Daoy (cell line): ENCODE measurements around the gene HBB. TPM values are rescaled to one million over a fixed set of nuclear protein-coding genes. Genes with fewer than 3 reads are reported as not detected.
"Not testable (repeated sequence)": the region's sequence is repeated elsewhere in the genome, so short reads cannot be mapped to it uniquely, and the experiment has no call there.

Experiments used
- DNase-seq: peaks from one replicate; pipeline ENCODE4 v3.0.0-alpha.2; 2015; ENCODE audit warnings: low read depth
- total RNA-seq: library from RNA; depleted of rRNA; stranded (reverse); fragments of >200 nt; shearing (Covaris generic); gene quantifications from 2 replicates; pipeline ENCODE4 v1.2.3, GENCODE V29; 2014; rRNA removed

Gene HBB
- not detected in 2 replicates for total RNA-seq

- no peak for DNase-seq
These were observed at the start of gene HBB for GRCh38 chr11:5226732-5227310. HBB (minus strand) TSS chr11:5227071; CDS start chr11:5227021, 50 bp downstream.

DNA sequence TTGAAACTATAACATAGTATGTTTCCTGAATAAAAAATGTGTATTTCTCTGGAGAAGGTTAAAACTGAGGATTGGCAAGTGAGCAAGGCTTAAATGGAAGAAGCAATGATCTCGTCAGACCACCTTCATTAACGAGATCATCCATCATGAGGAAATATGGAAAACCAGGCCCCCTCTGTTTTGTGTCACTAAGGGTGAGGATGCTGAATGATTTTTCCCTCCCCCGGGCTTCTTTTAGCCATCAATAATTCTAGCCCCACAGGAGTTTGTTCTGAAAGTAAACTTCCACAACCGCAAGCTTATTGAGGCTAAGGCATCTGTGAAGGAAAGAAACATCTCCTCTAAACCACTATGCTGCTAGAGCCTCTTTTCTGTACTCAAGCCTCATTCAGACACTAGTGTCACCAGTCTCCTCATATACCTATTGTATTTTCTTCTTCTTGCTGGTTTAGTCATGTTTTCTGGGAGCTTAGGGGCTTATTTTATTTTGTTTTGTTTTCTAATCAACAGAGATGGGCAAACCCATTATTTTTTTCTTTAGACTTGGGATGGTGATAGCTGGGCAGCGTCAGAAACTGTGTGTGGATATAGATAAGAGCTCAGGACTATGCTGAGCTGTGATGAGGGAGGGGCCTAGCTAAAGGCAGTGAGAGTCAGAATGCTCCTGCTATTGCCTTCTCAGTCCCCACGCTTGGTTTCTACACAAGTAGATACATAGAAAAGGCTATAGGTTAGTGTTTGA is 48.7 kb upstream of the HBB start:
- DNase-seq: no peak

DNA sequence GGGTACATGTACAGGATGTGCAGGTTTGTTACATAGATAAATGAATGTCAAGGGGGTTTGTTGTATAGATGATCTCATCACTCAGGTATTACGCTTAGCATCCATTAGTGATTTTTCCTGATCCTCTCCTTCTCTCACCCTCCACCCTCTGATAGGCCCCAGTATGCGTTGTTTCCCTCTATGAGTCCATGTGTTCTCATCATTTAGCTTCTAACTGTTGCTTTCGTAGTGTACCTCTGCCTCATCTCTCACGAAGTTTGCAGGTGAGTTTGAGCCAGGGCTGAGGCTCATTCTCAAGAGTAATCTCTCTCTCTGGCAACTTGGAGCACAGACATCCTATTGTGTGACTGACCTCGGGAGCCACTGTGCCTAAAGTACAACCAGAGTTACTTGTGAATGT is 47.5 kb upstream of the HBB start:
- no peak for DNase-seq

DNA sequence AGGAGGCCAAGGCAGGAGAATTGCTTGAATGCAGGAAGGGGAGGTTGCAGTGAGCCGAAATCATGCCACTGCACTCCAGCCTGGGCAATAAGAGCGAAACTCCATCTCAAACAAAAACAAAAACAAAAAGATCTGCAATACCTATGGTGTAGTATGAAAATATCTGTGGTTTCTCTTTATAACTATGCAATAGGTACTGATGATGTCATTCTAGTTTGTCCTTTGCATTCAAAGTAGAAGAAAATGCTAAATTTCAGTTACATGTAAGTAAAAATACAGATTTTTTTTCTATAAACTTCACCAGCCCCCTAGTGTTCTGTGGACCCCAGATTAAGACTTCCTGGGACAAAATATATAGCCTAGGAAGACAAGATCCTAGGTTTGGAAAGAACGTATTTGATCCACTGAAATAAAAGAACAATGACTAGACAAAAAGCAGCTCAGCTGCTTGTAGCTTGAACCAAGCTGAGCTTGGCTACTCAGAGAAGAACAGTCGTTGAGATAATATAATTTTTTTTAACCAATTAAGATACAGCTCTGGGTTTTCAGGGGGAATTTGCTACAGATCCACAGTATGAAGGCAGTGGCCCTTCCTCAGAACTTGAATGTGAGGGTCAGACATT is 45.6 kb upstream of the HBB start:
- no peak for DNase-seq

- DNase-seq: no peak
These were observed 42.9 kb upstream of the HBB start, which contains the start of gene HBE1 for GRCh38 chr11:5269715-5270147. HBE1 (minus strand) TSS chr11:5269945; CDS start chr11:5269890, 55 bp downstream.

DNA sequence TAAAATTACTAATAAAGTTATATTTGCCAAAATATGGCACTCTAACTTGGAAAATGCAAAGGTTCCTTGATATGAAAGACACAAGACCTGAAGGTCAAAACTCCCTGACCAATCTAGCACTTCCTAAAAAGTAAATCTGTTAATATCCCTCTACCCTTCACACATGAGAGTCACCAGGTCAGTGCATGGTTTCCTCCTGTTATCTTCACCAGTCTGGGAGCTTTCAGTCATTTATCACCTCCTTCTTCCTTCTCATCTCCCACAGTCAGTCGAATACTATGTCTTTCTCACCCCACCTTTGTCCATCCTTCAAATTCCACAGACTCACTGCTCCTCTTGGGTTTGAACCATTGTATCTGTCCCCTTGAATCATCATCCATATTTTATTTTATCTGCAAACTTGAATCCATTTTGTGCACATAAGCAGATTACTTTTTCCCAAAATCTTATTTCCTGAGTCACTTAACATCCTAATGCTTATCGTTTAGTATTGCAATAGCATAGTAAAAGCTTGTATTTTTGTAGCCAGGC is 40.2 kb upstream of the HBB start:
- DNase-seq: no peak

DNA sequence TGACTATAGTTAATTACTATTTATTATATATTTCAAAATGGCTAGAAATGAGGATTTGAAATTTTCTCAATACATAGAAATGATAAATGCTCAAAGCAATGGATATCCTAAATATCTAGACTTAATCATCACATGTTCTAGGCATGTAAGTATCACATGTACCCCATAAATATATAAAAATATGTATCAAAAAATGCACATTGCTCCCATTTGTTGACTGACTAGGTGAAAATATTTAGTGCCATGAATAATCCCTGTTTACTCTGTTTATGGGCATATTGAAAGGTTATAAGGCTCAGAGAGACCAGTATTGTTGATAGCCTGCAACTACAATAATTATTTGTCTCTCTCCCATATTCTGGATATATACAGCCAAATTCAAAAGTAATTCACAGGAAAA is 39.7 kb upstream of the HBB start:
- no peak for DNase-seq

- DNase-seq: no peak
These were observed 39.0 kb upstream of the HBB start for GRCh38 chr11:5265832-5266231.

DNA sequence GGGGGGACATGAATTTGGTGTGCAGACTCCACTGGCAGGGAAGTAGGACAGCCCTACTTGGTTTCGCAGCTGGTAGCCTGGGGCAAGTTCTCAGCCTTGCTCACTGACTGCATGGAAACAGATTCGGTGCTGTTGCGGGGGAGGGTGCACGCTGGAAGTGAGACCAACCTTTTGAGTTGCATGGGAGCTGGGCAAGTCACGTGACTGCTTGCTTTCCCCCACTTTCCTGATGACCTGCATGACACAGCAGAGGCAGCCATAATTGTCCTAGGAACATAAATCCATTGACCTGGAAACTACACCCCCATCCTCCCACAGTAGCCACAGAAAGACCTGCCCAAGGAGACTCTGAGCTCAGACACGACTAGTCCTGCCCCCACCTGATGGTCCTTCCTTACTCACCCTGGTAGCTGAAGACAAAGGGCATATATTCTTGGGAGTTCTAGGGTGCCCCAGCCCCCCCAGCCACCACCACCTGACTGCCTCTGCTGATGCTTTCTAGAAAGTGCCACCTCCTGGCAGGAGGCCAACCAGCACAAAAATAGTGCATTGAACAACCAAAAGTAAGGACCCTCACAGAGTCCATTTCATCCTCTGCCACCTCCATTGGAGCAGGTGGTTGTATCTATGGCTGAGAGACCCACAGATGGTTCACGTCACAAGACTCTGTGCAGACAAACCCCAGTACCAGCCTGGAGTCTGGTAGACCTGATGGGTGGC is 31.8 kb upstream of the HBB start:
- no peak for DNase-seq

GRCh38 chr11:5257296-5257695 is 30.4 kb upstream of the HBB start:
- no peak for DNase-seq

DNA sequence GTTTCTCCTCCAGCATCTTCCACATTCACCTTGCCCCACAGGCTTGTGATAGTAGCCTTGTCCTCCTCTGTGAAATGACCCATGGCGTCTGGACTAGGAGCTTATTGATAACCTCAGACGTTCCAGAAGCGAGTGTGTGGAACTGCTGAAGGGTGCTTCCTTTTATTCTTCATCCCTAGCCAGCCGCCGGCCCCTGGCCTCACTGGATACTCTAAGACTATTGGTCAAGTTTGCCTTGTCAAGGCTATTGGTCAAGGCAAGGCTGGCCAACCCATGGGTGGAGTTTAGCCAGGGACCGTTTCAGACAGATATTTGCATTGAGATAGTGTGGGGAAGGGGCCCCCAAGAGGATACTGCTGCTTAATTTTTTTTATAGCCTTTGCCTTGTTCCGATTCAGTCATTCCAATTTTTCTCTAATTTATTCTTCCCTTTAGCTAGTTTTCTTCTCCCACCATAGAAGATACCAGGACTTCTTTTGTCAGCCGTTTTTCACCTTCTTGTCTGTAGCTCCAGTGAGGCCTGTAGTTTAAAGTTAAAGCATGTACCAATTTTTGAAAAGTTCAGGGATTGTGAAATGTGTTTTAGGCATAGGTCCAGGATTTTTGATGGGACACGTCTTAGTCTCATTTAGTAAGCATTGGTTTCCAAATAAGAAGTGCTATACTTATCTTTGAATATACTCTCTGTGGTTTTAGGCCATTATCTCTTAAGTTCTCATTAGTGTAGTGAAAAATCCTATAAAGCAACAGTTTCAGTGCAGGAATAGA is 28.0 kb upstream of the HBB start, which contains the start of gene HBG2:
Gene HBG2, minus strand, starts transcription at position 136 of the 768 bp plus-strand sequence. Its CDS starts 53 bp downstream, at position 83.
- DNase-seq: not testable (repeated sequence)

GRCh38 chr11:5254023-5254422 is 27.2 kb upstream of the HBB start:
- not testable (repeated sequence) for DNase-seq

DNA sequence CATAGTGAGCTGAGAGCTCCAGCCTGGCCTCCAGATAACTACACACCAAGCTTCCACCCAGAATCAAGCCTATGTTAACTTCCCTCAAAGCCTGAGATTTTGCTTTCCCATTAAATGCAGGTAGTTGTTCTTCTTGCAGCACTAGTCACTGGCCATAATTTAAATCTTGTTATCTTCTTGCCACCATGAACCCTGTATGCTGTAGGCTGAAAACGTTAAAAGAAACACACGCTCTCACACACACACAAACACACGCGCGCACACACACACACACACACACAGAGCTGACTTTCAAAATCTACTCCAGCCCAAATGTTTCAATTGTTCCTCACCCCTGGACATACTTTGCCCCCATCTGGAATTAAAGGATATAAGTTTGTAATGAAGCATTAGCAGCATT is 26.6 kb upstream of the HBB start:
- DNase-seq: not testable (repeated sequence)

GRCh38 chr11:5252919-5253265 is 26.0 kb upstream of the HBB start:
- no peak for DNase-seq

GRCh38 chr11:5252192-5252918 is 25.5 kb upstream of the HBB start:
- DNase-seq: no peak

DNA sequence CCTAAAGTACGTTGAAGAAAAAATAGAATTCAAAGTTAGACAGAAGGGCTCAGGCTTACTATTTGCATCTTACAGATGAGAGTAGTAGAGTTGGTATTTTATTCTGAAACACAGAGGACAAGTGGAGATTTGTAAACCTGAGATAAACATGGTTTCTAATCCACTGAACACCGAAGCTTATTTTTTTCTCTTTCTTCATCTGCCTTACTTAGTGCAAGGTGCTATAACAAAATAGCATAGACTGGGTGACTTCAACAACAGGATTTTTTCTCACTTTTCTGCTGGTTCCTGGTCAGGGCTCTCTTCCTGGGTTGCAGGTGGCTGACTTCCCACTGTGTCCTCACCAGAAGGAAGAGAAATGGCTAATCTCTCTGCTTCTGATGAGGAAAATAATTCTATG is 24.9 kb upstream of the HBB start:
- no peak for DNase-seq

DNA sequence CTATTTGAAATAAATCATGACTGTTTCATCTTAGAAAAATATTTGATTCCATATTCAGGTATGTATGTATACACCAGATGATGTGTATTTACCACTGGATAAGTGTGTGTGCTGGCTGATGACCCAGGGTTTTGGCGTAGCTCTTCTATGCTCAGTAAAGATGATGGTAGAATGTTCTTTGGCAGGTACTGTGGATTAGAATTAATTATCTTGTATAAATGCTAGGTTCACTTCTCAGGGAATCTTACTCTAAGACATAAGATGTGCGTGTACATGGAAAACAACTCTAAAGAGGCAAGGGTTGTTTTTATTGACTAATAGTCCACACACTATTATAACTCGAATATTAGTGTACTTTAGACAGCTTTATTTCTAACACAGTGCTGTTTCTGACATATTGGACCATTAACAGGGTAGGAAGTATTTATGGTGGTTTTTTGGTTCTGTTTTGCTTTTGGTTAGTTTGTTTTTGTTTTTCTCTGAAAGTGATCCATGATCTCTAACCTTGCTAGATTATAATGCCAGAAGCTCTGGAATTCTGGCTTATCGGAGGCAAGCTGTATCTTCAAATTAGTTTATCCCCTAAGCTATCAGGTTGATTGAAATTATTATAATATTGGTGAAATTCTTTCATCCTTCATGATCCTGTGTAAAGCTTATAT is 23.8 kb upstream of the HBB start:
- DNase-seq: no peak

DNA sequence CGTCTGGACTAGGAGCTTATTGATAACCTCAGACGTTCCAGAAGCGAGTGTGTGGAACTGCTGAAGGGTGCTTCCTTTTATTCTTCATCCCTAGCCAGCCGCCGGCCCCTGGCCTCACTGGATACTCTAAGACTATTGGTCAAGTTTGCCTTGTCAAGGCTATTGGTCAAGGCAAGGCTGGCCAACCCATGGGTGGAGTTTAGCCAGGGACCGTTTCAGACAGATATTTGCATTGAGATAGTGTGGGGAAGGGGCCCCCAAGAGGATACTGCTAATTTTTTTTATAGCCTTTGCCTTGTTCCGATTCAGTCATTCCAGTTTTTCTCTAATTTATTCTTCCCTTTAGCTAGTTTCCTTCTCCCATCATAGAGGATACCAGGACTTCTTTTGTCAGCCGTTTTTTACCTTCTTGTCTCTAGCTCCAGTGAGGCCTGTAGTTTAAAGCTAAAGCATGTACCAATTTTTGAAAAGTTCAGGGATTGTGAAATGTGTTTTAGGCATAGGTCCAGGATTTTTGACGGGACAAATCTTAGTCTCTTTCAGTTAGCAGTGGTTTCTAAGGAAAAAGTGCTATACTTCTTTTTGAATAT is 23.0 kb upstream of the HBB start, which contains the start of gene HBG1:
Gene HBG1, minus strand, starts transcription at position 51 of the 590 bp plus-strand sequence. CDS start 53 bp downstream, outside the sequence.
- DNase-seq: not testable (repeated sequence)

- not testable (repeated sequence) for DNase-seq
These were observed 21.6 kb upstream of the HBB start for GRCh38 chr11:5248498-5248897.
